H1 (cell line): ENCODE measurements around the gene DPH5. TPM values are rescaled to one million over a fixed set of nuclear protein-coding genes. Genes with fewer than 3 reads are reported as not detected.

Experiments
- CTCF ChIA-PET: fragments of 300-600 bp; sonication (Branson Sonifier 250); formaldehyde crosslinking; loops from one replicate; lab custom pipeline; 2021; ENCODE audit not compliant: partially characterized antibody; lab: Charles Lee
- POLR2A ChIA-PET: fragments of 300-600 bp; sonication (Branson Sonifier 250); formaldehyde crosslinking; loops from one replicate; lab custom pipeline; 2021; ENCODE audit warnings: inconsistent platforms; ENCODE audit not compliant: partially characterized antibody; lab: Charles Lee
- DNase-seq, 2 experiments: peaks; one replicate each; pipeline versions ENCODE4 v3.0.0 to v3.0.0-alpha.2; 2010 to 2022; ENCODE audit warnings: low spot score in 2 of 2, low read depth in 1 of 2, mixed read lengths in 1 of 2
- FAIRE-seq: peaks from 2 replicates; lab custom pipeline; 2011; peaks lifted over from hg19 to GRCh38; lab: Jason Lieb, UNC
- H2AFZ ChIP-seq: 2 replicates; pipeline ENCODE4 v1.8.1; 2012; ENCODE audit warnings: low read length, inconsistent platforms
- H2AK5ac ChIP-seq: 2 replicates; pipeline ENCODE4 v1.6.1; 2013; ENCODE audit warnings: low read depth, low read length
- H2BK120ac ChIP-seq: replicated peaks from 2 replicates; pipeline ENCODE3; 2013; ENCODE audit warnings: low read depth, low read length, inconsistent platforms
- H2BK12ac ChIP-seq: 2 replicates; pipeline ENCODE4 v1.6.1; 2013; ENCODE audit warnings: low read depth, low read length
- H2BK15ac ChIP-seq: 2 replicates; pipeline ENCODE4 v1.6.1; 2013; ENCODE audit warnings: low read length
- H2BK20ac ChIP-seq: 2 replicates; pipeline ENCODE4 v1.6.1; 2013; ENCODE audit warnings: low read length
- H2BK5ac ChIP-seq: 2 replicates; pipeline ENCODE4 v1.6.1; 2013; ENCODE audit warnings: low read depth, low read length
- H3K14ac ChIP-seq: 2 replicates; pipeline ENCODE4 v1.6.1; 2013; ENCODE audit warnings: inconsistent platforms; ENCODE audit not compliant: insufficient read length
- H3K18ac ChIP-seq: 2 replicates; pipeline ENCODE4 v1.6.1; 2013; ENCODE audit warnings: low read length; ENCODE audit errors: extremely low read depth
- H3K23ac ChIP-seq: 2 replicates; pipeline ENCODE4 v1.6.1; 2013; ENCODE audit warnings: inconsistent platforms; ENCODE audit not compliant: insufficient read length
- H3K23me2 ChIP-seq: 2 replicates; pipeline ENCODE4 v1.6.1; 2013; ENCODE audit warnings: low read depth, low read length
- H3K27ac ChIP-seq: 2 replicates; pipeline ENCODE4 v1.6.1; 2011; ENCODE audit warnings: low read depth, low read length, inconsistent platforms
- H3K27me3 ChIP-seq, 4 experiments: replicated peaks in 1 of 4; 1 replicate in 1 of 4; 2 replicates in 3 of 4; pipeline versions ENCODE4 v1.6.1 to v1.8.1; 2011 to 2013; ENCODE audit warnings: low read length in 3 of 4, mild to moderate bottlenecking in 3 of 4, inconsistent platforms in 2 of 4, mixed read lengths in 2 of 4, moderate library complexity in 1 of 4; ENCODE audit not compliant: control insufficient read depth in 3 of 4, insufficient read depth in 3 of 4; ENCODE audit errors: extremely low read depth in 1 of 4
- H3K36me3 ChIP-seq, 4 experiments: 2 replicates each; pipeline versions ENCODE4 v1.6.1 to v1.8.1; 2011 to 2013; ENCODE audit warnings: mild to moderate bottlenecking in 4 of 4, low read length in 3 of 4, moderate library complexity in 2 of 4, control low read depth in 1 of 4, inconsistent platforms in 1 of 4; ENCODE audit not compliant: insufficient read depth in 4 of 4, control insufficient read depth in 2 of 4
- H3K4ac ChIP-seq: replicated peaks from 2 replicates; pipeline ENCODE3; 2013; ENCODE audit warnings: low read length, low read depth, mixed read lengths, inconsistent platforms; ENCODE audit not compliant: insufficient read length
- H3K4me1 ChIP-seq, 4 experiments: replicated peaks in 1 of 4; 1 replicate in 1 of 4; 2 replicates in 3 of 4; pipeline versions ENCODE4 v1.6.1 to v1.8.1; 2011 to 2013; ENCODE audit warnings: low read length in 3 of 4, inconsistent platforms in 2 of 4, mixed read lengths in 1 of 4; ENCODE audit not compliant: insufficient read depth in 4 of 4, control insufficient read depth in 3 of 4
- H3K4me2 ChIP-seq, 2 experiments: 2 replicates each; pipeline versions ENCODE4 v1.6.1 to v1.8.1; 2011 to 2013; ENCODE audit warnings: low read depth in 2 of 2, low read length in 2 of 2, control low read depth in 1 of 2, inconsistent platforms in 1 of 2, mild to moderate bottlenecking in 1 of 2; ENCODE audit not compliant: insufficient read depth in 1 of 2
- H3K4me3 ChIP-seq, 4 experiments: fragments of 200-600, 300-600 bp in 1 of 4; sonication (generic), shearing (Covaris generic), sonication (Bioruptor Twin) in 1 of 4; 2 replicates each; pipeline versions ENCODE4 v1.5.1 to v1.8.1; 2011 to 2016; ENCODE audit warnings: low read length in 4 of 4, low read depth in 3 of 4, control low read depth in 2 of 4, inconsistent platforms in 2 of 4, mild to moderate bottlenecking in 2 of 4, mixed read lengths in 1 of 4, moderate library complexity in 1 of 4; ENCODE audit not compliant: insufficient read depth in 2 of 4; ENCODE audit errors: extremely low read depth in 1 of 4
- H3K56ac ChIP-seq: replicated peaks from 2 replicates; pipeline ENCODE3; 2013; ENCODE audit warnings: low read depth, mild to moderate bottlenecking, mixed read lengths, low read length, inconsistent platforms; ENCODE audit not compliant: insufficient read length
- H3K79me1 ChIP-seq: 2 replicates; pipeline ENCODE4 v1.6.1; 2013; ENCODE audit warnings: low read depth, low read length, control low read depth
- H3K79me2 ChIP-seq, 2 experiments: 2 replicates each; pipeline versions ENCODE4 v1.6.1 to v1.8.1; 2012 to 2013; ENCODE audit warnings: low read length in 2 of 2, mild to moderate bottlenecking in 2 of 2, inconsistent platforms in 1 of 2; ENCODE audit not compliant: insufficient read depth in 2 of 2, control insufficient read depth in 1 of 2
- H3K9ac ChIP-seq, 4 experiments: replicated peaks in 1 of 4; 1 replicate in 1 of 4; 2 replicates in 3 of 4; pipeline versions ENCODE4 v1.6.1 to v1.8.1; 2011 to 2013; ENCODE audit warnings: low read depth in 3 of 4, low read length in 3 of 4, control low read depth in 2 of 4, mild to moderate bottlenecking in 2 of 4, moderate library complexity in 2 of 4, inconsistent platforms in 1 of 4; ENCODE audit errors: extremely low read depth in 1 of 4
- H3K9me3 ChIP-seq, 2 experiments: 2 replicates each; pipeline versions ENCODE4 v1.6.1 to v1.8.1; 2012 to 2013; ENCODE audit warnings: mild to moderate bottlenecking in 2 of 2, moderate library complexity in 2 of 2, control low read depth in 1 of 2, inconsistent platforms in 1 of 2, low read depth in 1 of 2, low read length in 1 of 2, mixed read lengths in 1 of 2; ENCODE audit not compliant: insufficient read depth in 2 of 2
- H4K20me1 ChIP-seq, 2 experiments: replicated peaks in 1 of 2; 2 replicates each; pipeline versions ENCODE3 to v1.8.1; 2011 to 2013; ENCODE audit warnings: inconsistent platforms in 2 of 2, low read length in 2 of 2, mild to moderate bottlenecking in 1 of 2; ENCODE audit not compliant: insufficient read depth in 2 of 2, control insufficient read depth in 1 of 2
- H4K5ac ChIP-seq: 2 replicates; pipeline ENCODE4 v1.6.1; 2013; ENCODE audit warnings: low read length, low read depth, mixed read lengths, inconsistent platforms; ENCODE audit not compliant: insufficient read length
- H4K8ac ChIP-seq: 2 replicates; pipeline ENCODE4 v1.8.0; 2013; ENCODE audit warnings: mild to moderate bottlenecking, moderate library complexity, low read length, inconsistent platforms; ENCODE audit not compliant: insufficient read depth; ENCODE audit errors: extremely low read depth
- H4K91ac ChIP-seq: replicated peaks from 2 replicates; pipeline ENCODE3; 2013; ENCODE audit warnings: low read length, mixed read lengths, inconsistent platforms; ENCODE audit not compliant: insufficient read length
- BRCA1 ChIP-seq: IDR thresholded peaks from 2 replicates; pipeline ENCODE4 v1.6.1; 2012; ENCODE audit warnings: low read depth, low read length, improper control_type of control experiment
- EZH2 ChIP-seq: fragments of 200-600 bp; sonication (generic); IDR thresholded peaks from 2 replicates; pipeline ENCODE4 v1.7.1; 2012; ENCODE audit warnings: low read depth, mild to moderate bottlenecking, moderate library complexity, low read length, inconsistent platforms; ENCODE audit not compliant: severe bottlenecking
- HDAC2 ChIP-seq, 2 experiments: fragments of 300-600 bp in 1 of 2; sonication (generic) in 1 of 2; IDR thresholded peaks; 2 replicates each; pipeline ENCODE4 v1.6.1; 2011 to 2012; ENCODE audit warnings: low read depth in 2 of 2, low read length in 2 of 2, mild to moderate bottlenecking in 2 of 2, moderate library complexity in 2 of 2, borderline replicate concordance in 1 of 2, inconsistent platforms in 1 of 2
- JUND ChIP-seq: IDR thresholded peaks from 2 replicates; pipeline ENCODE4 v1.6.1; 2011; ENCODE audit warnings: mild to moderate bottlenecking, improper control_type of control experiment, low read length
- KDM1A ChIP-seq: fragments of 200-600, 300-600 bp; sonication (generic); IDR thresholded peaks from 2 replicates; pipeline ENCODE4 v1.7.1; 2016; ENCODE audit warnings: mild to moderate bottlenecking, low read length, borderline replicate concordance
- SAP30 ChIP-seq: fragments of 300-600 bp; sonication (generic); IDR thresholded peaks from 2 replicates; pipeline ENCODE4 v1.7.1; 2012; ENCODE audit warnings: low read length, moderate library complexity, mild to moderate bottlenecking, inconsistent platforms; ENCODE audit not compliant: insufficient read depth, insufficient replicate concordance
- SP2 ChIP-seq: IDR thresholded peaks from 2 replicates; pipeline ENCODE4 v1.6.1; 2012; ENCODE audit warnings: mild to moderate bottlenecking, low read length, inconsistent platforms
- TAF1 ChIP-seq: IDR thresholded peaks from 2 replicates; pipeline ENCODE4 v1.6.1; 2011; ENCODE audit warnings: mild to moderate bottlenecking, low read depth, low read length
- TBP ChIP-seq: IDR thresholded peaks from 2 replicates; pipeline ENCODE4 v1.6.1; 2011; ENCODE audit warnings: low read depth, low read length, improper control_type of control experiment
- ZNF274 ChIP-seq: IDR thresholded peaks from 2 replicates; pipeline ENCODE4 v1.7.0; 2012; ENCODE audit warnings: low read length, borderline replicate concordance; ENCODE audit errors: extremely low read depth
- WGBS, 2 experiments: shearing (Covaris generic) in 1 of 2; methylation state at CpG; one replicate each; pipeline versions ENCODE4 v1.1.6 to v1.1.7; 2013 to 2015; ENCODE audit warnings: low lambda C conversion rate in 2 of 2, mixed read lengths in 2 of 2, inconsistent platforms in 1 of 2, low coverage in 1 of 2, missing lambda C conversion rate in 1 of 2; ENCODE audit not compliant: insufficient replicate concordance in 2 of 2, insufficient coverage in 1 of 2, insufficient read length in 1 of 2; ENCODE audit errors: extremely low coverage in 1 of 2, missing lambda C conversion rate in 1 of 2; 5-methylcytosine and 5-hydroxymethylcytosine counted together
- polyA plus RNA-seq, 7 experiments: library from polyadenylated mRNA; depleted of rRNA in 3 of 7; stranded (reverse) in 5 of 7; unstranded in 2 of 7; fragments of >200 nt in 5 of 7; fragments of 200-250 nt in 2 of 7; gene quantifications; 1 replicate in 5 of 7; 2 replicates in 1 of 7; 4 replicates in 1 of 7; pipeline versions ENCODE4 v1.2.1 to v1.2.3, GENCODE V29; 2011 to 2013; ENCODE audit warnings: missing spikeins in 2 of 7, mixed read lengths in 2 of 7
- total RNA-seq: library from RNA; stranded (reverse); fragmentation: NEBNext Ultra II Directional; extraction: Animal tissue kit (Norgen Biotek cat#: 25700); gene quantifications from 2 replicates; pipeline ENCODE4 v1.2.1, GENCODE V29; 2021
- TF ChIP-seq, protein P1 (sequence below): IDR thresholded peaks from 2 replicates; pipeline ENCODE4 v1.6.1; 2011; ENCODE audit warnings: low read depth, mild to moderate bottlenecking, low read length; ENCODE audit not compliant: insufficient read depth
- TF ChIP-seq, protein P2 (sequence below): IDR thresholded peaks from 2 replicates; pipeline ENCODE4 v1.6.1; 2011; ENCODE audit warnings: low read length, improper control_type of control experiment

Gene DPH5
- total and polyA plus RNA-seq, 2 of the 8 experiments (the other 6 are each of a cell fraction or from before 2014, with no cell fraction given) = 67.7 to 106 TPM

DNA sequence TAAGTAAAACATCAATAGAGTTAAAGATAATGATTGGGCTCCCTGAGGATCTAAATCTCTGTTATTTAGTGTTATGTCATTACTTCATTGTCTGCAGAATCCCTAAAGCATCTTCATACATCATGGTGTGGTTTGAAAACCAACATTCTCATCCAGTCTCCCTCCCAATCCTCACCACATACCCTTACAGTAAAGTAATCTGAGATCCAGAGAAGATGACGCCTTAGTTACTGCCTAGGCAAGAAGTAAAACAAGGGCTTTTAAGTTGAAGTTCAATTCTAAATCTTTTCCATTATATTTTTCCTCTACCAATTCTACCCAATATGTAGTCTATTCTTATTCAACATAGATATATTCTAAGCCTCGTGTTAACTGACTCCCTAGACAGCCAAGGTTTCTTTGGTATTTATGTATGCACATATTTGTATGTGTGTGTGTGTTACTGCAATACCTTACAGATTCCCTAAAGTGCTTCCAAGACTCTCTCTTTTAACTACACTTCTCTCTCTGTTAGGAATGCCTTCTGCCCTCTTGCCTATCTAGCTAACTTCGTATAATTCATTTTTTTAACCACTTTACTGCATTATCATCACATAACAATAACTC lies 17.3 kb downstream of the DPH5 start:
- Histone ChIP-seq H3K56ac (no peak overlapping the region), H2BK20ac (no peak overlapping the region), H3K14ac (no peak overlapping the region), H2BK15ac (no peak overlapping the region), H2BK120ac (no peak overlapping the region), H3K4me3 (no peak overlapping the region), H2BK5ac (no peak overlapping the region), H3K9me3 (no peaks in the 10 kb centered on the region), H4K5ac (no peak overlapping the region), H3K36me3 (peaks cover 0 to 15% (median 0%) of the 10 kb centered on the region in 4 experiments; a peak in 2 of 8 replicates), H3K4ac (no peak overlapping the region), H3K18ac (no peak overlapping the region), H4K91ac (no peak overlapping the region), H2AK5ac (no peak overlapping the region), H2AFZ (no peak overlapping the region), H3K79me2 (no peaks in the 10 kb centered on the region), H3K27me3 (no peaks in the 10 kb centered on the region), H3K23me2 (no peaks in the 10 kb centered on the region), H2BK12ac (no peak overlapping the region), H3K79me1 (no peaks in the 10 kb centered on the region), H4K20me1 (no peaks in the 10 kb centered on the region), H4K8ac (no peak overlapping the region), H3K4me2 (no peak overlapping the region), H3K4me1 (no peaks in the 10 kb centered on the region), H3K23ac (no peak overlapping the region), H3K9ac (peak overlapping the region in 1 of 4 experiments; percentile 8; a peak in 1 of 7 replicates), H3K27ac (no peak overlapping the region)
- no peak for DNase-seq
- POLR2A ChIA-PET = no interaction called here
- 88 to 100% methylated on average over 1 to 3 of the region's 3 CpGs for WGBS, 2 experiments
- FAIRE-seq = no peak
- CTCF ChIA-PET = no interaction called here
- TF ChIP-seq, protein P1, sequence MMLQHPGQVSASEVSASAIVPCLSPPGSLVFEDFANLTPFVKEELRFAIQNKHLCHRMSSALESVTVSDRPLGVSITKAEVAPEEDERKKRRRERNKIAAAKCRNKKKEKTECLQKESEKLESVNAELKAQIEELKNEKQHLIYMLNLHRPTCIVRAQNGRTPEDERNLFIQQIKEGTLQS = no peak
- TF ChIP-seq ZNF274 (no peak), EZH2 (no peak), KDM1A (no peak), BRCA1 (no peak), JUND (no peak), TBP (no peak), HDAC2 (IDR thresholded peaks at IDR 0.05; ENCODE audit: borderline replicate concordance in 1 of 2, low read depth in 2 of 2, low read length in 2 of 2) (no peak), TAF1 (no peak), SP2 (no peak), SAP30 (no peak)
- TF ChIP-seq, protein P2, sequence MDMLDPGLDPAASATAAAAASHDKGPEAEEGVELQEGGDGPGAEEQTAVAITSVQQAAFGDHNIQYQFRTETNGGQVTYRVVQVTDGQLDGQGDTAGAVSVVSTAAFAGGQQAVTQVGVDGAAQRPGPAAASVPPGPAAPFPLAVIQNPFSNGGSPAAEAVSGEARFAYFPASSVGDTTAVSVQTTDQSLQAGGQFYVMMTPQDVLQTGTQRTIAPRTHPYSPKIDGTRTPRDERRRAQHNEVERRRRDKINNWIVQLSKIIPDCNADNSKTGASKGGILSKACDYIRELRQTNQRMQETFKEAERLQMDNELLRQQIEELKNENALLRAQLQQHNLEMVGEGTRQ = no peak
